Cardiac septum (tissue), 1 donor: ENCODE results near the gene LBHD1. TPM values are rescaled to one million over a fixed set of nuclear protein-coding genes. Genes with fewer than 3 reads are reported as not detected.
A peak's percentile ranks its signal among the peaks of the same experiment; 100 is the strongest.

Source experiments
- DNase-seq: peaks from one replicate; pipeline ENCODE4 v3.0.0-alpha.2; 2020; ENCODE audit warnings: low spot score
- intact Hi-C: fragments of 100-400 bp; cut with DNase I; formaldehyde crosslinking; loops from one replicate; pipeline ENCODE4 v1.14.0; 2022
- long read RNA-seq: library from polyadenylated mRNA; unstranded; transcript quantifications from one replicate; pipeline ENCODE4 v2.0.0, GENCODE V29; 2021
- total RNA-seq: library from RNA; stranded (reverse); fragmentation: NEBNext Ultra II Directional; extraction: Animal tissue kit (Norgen Biotek cat#: 25700); gene quantifications from one replicate; pipeline ENCODE4 v1.2.1, GENCODE V29; 2021
- donor health status: DM: no; HTN: no; CAD: no.

LBHD1 gene
- 2.4 TPM for total RNA-seq
- long read RNA-seq, partial matches to known transcripts = 1 of 3 reads
- long read RNA-seq, other reads (novel, unspliced or antisense) = 1 of 3 reads

GRCh38 chr11:62671608-62672389 is at the start of gene LBHD1, which contains the start of gene UQCC3:
TSS of gene LBHD1 (minus strand) at chr11:62672267. CDS start at chr11:62670031, 2,236 bp downstream.
TSS of gene UQCC3 (plus strand) at chr11:62671673. CDS start at chr11:62671746, 73 bp downstream.
- intact Hi-C loops = loop anchor here (5.0 kb wide), 1 partner anchor 36 kb away; the partner anchor contains the start of genes BSCL2 and GNG3
- DNase-seq = peak; percentile 91

- intact Hi-C loops = no loop called here
- DNase-seq = no peak
Measured at GRCh38 chr11:62719302-62719978, 47.4 kb upstream of the LBHD1 start.

- no peak for DNase-seq
- intact Hi-C loops = no loop called here
Measured at GRCh38 chr11:62716816-62717215, 44.7 kb upstream of the LBHD1 start.

GRCh38 chr11:62716206-62716605 is 44.1 kb upstream of the LBHD1 start:
- no peak for DNase-seq
- intact Hi-C loops = no loop called here

GRCh38 chr11:62715150-62716130 is 43.4 kb upstream of the LBHD1 start:
- DNase-seq = no peak
- intact Hi-C loops = no loop called here

GRCh38 chr11:62713343-62713742 is 41.3 kb upstream of the LBHD1 start:
- no peak for DNase-seq
- intact Hi-C loops = no loop called here

GRCh38 chr11:62712861-62713260 is 40.8 kb upstream of the LBHD1 start:
- intact Hi-C loops = no loop called here
- no peak for DNase-seq

- no peak for DNase-seq
- intact Hi-C loops = no loop called here
Measured at GRCh38 chr11:62712276-62712812, 40.3 kb upstream of the LBHD1 start.

- intact Hi-C loops = no loop called here
- DNase-seq = no peak
Measured at GRCh38 chr11:62710001-62710345, 37.9 kb upstream of the LBHD1 start.

- DNase-seq = peak; percentile 99
- intact Hi-C loops = loop anchor here (1.0 to 5.0 kb wide), 2 partner anchors 18 to 37 kb away; partner anchors contain the start of genes HNRNPUL2, LBHD1 and UQCC3
Measured at GRCh38 chr11:62709247-62710000, 37.4 kb upstream of the LBHD1 start.

GRCh38 chr11:62708793-62709192 is 36.7 kb upstream of the LBHD1 start:
- no peak for DNase-seq
- intact Hi-C loops = loop anchor here (1.0 to 5.0 kb wide), 2 partner anchors 19 to 36 kb away; partner anchors contain the start of genes HNRNPUL2, LBHD1 and UQCC3

GRCh38 chr11:62708392-62708791 is 36.3 kb upstream of the LBHD1 start:
- intact Hi-C loops = loop anchor here (5.0 kb wide), 1 partner anchor 36 kb away; the partner anchor contains the start of genes LBHD1 and UQCC3
- no peak for DNase-seq

GRCh38 chr11:62707277-62707861 is 35.3 kb upstream of the LBHD1 start, which contains the start of the genes BSCL2 and GNG3:
TSS of gene BSCL2 (minus strand) at chr11:62707424. CDS start at chr11:62707195, 229 bp downstream.
TSS of gene GNG3 (plus strand) at chr11:62707676. CDS start at chr11:62708296, 620 bp downstream.
- no peak for DNase-seq

GRCh38 chr11:62706850-62707247 is 34.8 kb upstream of the LBHD1 start:
- intact Hi-C loops = loop anchor here (5.0 kb wide), 1 partner anchor 35 kb away; the partner anchor contains the start of genes LBHD1 and UQCC3
- DNase-seq = no peak

More at GRCh38 chr11:62707277-62707861, 35.3 kb upstream of the LBHD1 start, which contains the start of the genes BSCL2 and GNG3:
- intact Hi-C loops = loop anchor here (5.0 kb wide), 1 partner anchor 35 kb away; the partner anchor contains the start of genes LBHD1 and UQCC3

GRCh38 chr11:62705880-62706849 is 34.1 kb upstream of the LBHD1 start:
- intact Hi-C loops = loop anchor here (5.0 kb wide), 1 partner anchor 34 kb away; the partner anchor contains the start of genes LBHD1 and UQCC3
- DNase-seq = peak; percentile 98

- DNase-seq = peak; percentile 39
- intact Hi-C loops = loop anchor here (5.0 kb wide), 1 partner anchor 33 kb away; the partner anchor contains the start of genes LBHD1 and UQCC3
Measured at GRCh38 chr11:62705413-62705812, 33.3 kb upstream of the LBHD1 start.
